ENCODE results near the gene TRIM52. TPM values are rescaled to one million over a fixed set of nuclear protein-coding genes. Genes with fewer than 3 reads are reported as not detected.
A peak's percentile ranks its signal among the peaks of the same experiment; 100 is the strongest.

Gene TRIM52
- total and polyA plus RNA-seq, 9 of the 15 experiments (the other 6 are each of a cell fraction or from before 2014, with no cell fraction given): 3.3 to 21.9 (median 13.5) TPM

GRCh38 chr5:181215997-181216989 is 44.6 kb downstream of the TRIM52 start (continued):
- TF ChIP-seq PBX2 (CRISPR knock-in tag; IDR thresholded peaks at IDR 0.05; ENCODE audit: low read depth) (no peak), PBX2 (tag; conservative IDR thresholded peaks at IDR 0.05; ENCODE audit: low read depth) (no peak), ZBTB26 (CRISPR knock-in tag; IDR thresholded peaks at IDR 0.05) (no peak), ZC3H8 (IDR thresholded peaks at IDR 0.05) (no peak), ZNF124 (CRISPR knock-in tag; IDR thresholded peaks at IDR 0.05) (no peak), ZNF436 (CRISPR knock-in tag; IDR thresholded peaks at IDR 0.05) (no peak), CHAMP1 (IDR thresholded peaks at IDR 0.05) (peak; percentile 48; the same call in 1 of the 2 replicates), FOXA3 (CRISPR knock-in tag; conservative IDR thresholded peaks at IDR 0.05 in 1 of 2, IDR thresholded peaks at IDR 0.05 in 1 of 2) (no peak), STAT5B (CRISPR knock-in tag; IDR thresholded peaks at IDR 0.05) (no peak), ARHGAP35 (IDR thresholded peaks at IDR 0.05; ENCODE audit: partially characterized antibody) (no peak), FOXJ2 (tag; IDR thresholded peaks at IDR 0.05) (no peak; the same call in 1 of the 2 replicates), GTF2B (IDR thresholded peaks at IDR 0.05; ENCODE audit: extremely low read depth, insufficient read length) (no peak), ZNF609 (CRISPR knock-in tag; IDR thresholded peaks at IDR 0.05; ENCODE audit: borderline replicate concordance) (no peak), RBM39 (optimal IDR thresholded peaks at IDR 0.05; ENCODE audit: low read depth, low read length) (no peak)
